HepG2 (cell line): ENCODE measurements around the gene TPX2. TPM values are rescaled to one million over a fixed set of nuclear protein-coding genes. Genes with fewer than 3 reads are reported as not detected.

Source experiments
- GATAD1 ChIP-seq: IDR thresholded peaks from 2 replicates; pipeline ENCODE4 v1.6.1; 2016; ENCODE audit warnings: missing genetic modification reagents, missing compliant biosample characterization
- GLI4 ChIP-seq: sonication (generic); formaldehyde crosslinking; IDR thresholded peaks from 2 replicates; pipeline ENCODE4 v1.5.1; 2020; ENCODE audit warnings: missing genetic modification reagents, mild to moderate bottlenecking, moderate library complexity, borderline replicate concordance
- HMG20A ChIP-seq: IDR thresholded peaks from 2 replicates; pipeline ENCODE4 v1.6.1; 2016; ENCODE audit warnings: borderline replicate concordance
- MTF1 ChIP-seq: sonication (generic); formaldehyde crosslinking; IDR thresholded peaks from 2 replicates; pipeline ENCODE4 v1.5.0; 2020; ENCODE audit warnings: missing genetic modification reagents
- RBM39 ChIP-seq: fragments of 200-400 bp; formaldehyde crosslinking; IDR thresholded peaks from one replicate; pipeline ENCODE4 v1.6.1; 2018; ENCODE audit warnings: antibody characterized with exemption, mild to moderate bottlenecking, low read depth, low read length; ENCODE audit not compliant: poor library complexity, severe bottlenecking
- RFX3 ChIP-seq: IDR thresholded peaks from 2 replicates; pipeline ENCODE4 v1.6.1; 2016; ENCODE audit warnings: missing biosample characterization, missing genetic modification reagents
- SNAPC4 ChIP-seq: sonication (generic); formaldehyde crosslinking; IDR thresholded peaks from 2 replicates; pipeline ENCODE4 v1.4.0; 2020; ENCODE audit warnings: mild to moderate bottlenecking, missing genetic modification reagents
- SOX13 ChIP-seq, 3 experiments: fragments of 450-650 bp in 1 of 3; sonication (generic) in 1 of 3; formaldehyde crosslinking in 1 of 3; IDR thresholded peaks in 2 of 3; conservative IDR thresholded peaks in 1 of 3; 2 replicates each; pipeline versions ENCODE4 v1.5.0 to v1.6.1; 2016 to 2020; ENCODE audit warnings: antibody characterized with exemption in 1 of 3, mild to moderate bottlenecking in 1 of 3, missing compliant biosample characterization in 1 of 3, missing genetic modification reagents in 1 of 3, moderate library complexity in 1 of 3
- ZNF142 ChIP-seq: sonication (generic); formaldehyde crosslinking; IDR thresholded peaks from 2 replicates; pipeline ENCODE4 v1.4.0; 2020; ENCODE audit warnings: missing genetic modification reagents
- ZNF558 ChIP-seq: sonication (generic); formaldehyde crosslinking; IDR thresholded peaks from 2 replicates; pipeline ENCODE4 v1.9.0; 2022; ENCODE audit warnings: mild to moderate bottlenecking, missing genetic modification reagents, borderline replicate concordance
- ZNF572 ChIP-seq: sonication (generic); formaldehyde crosslinking; IDR thresholded peaks from 2 replicates; pipeline ENCODE4 v1.5.1; 2020; ENCODE audit warnings: mild to moderate bottlenecking, missing genetic modification reagents
- ZNF709 ChIP-seq: sonication (generic); formaldehyde crosslinking; IDR thresholded peaks from 2 replicates; pipeline ENCODE4 v1.5.0; 2020; ENCODE audit warnings: mild to moderate bottlenecking, missing genetic modification reagents
- ZNF75D ChIP-seq: sonication (generic); formaldehyde crosslinking; IDR thresholded peaks from 2 replicates; pipeline ENCODE4 v1.8.1; 2023; ENCODE audit warnings: missing genetic modification reagents, mild to moderate bottlenecking, borderline replicate concordance
- ZNF780A ChIP-seq: sonication (generic); formaldehyde crosslinking; IDR thresholded peaks from 2 replicates; pipeline ENCODE4 v1.8.0; 2022; ENCODE audit warnings: mild to moderate bottlenecking, missing genetic modification reagents, moderate library complexity
- ZUFSP ChIP-seq: sonication (generic); formaldehyde crosslinking; IDR thresholded peaks from 2 replicates; pipeline ENCODE4 v1.9.0; 2021; ENCODE audit warnings: missing genetic modification reagents, mild to moderate bottlenecking, borderline replicate concordance
- polyA plus RNA-seq, 8 experiments: library from polyadenylated mRNA; depleted of rRNA in 3 of 8; stranded (reverse) in 7 of 8; unstranded in 1 of 8; fragments of >200 nt; fragmentation: Illumina TruSeq in 4 of 8; extraction: Trizol in 4 of 8; gene quantifications; 2 replicates each; pipeline versions ENCODE4 v1.2.1 to v1.2.3, GENCODE V29; 2011 to 2016; ENCODE audit warnings: low read depth in 4 of 8, missing spikeins in 1 of 8, mixed read lengths in 1 of 8; ENCODE audit not compliant: insufficient read depth in 1 of 8
- total RNA-seq, 5 experiments: library from RNA; depleted of rRNA; stranded (reverse); fragments of >200 nt; fragmentation: Illumina TruSeq; extraction: Trizol; gene quantifications; 2 replicates each; pipeline ENCODE4 v1.2.3, GENCODE V29; 2016; ENCODE audit warnings: low read depth in 1 of 5

The TPX2 gene
- total and polyA plus RNA-seq, 2 of the 13 experiments (the other 11 are each of a cell fraction or from before 2014, with no cell fraction given): 34.3 to 124 TPM

- TF ChIP-seq ZNF558 (CRISPR knock-in tag): no peak
- TF ChIP-seq ZNF75D: no peak
- no peak for TF ChIP-seq ZNF780A (CRISPR knock-in tag)
- TF ChIP-seq ZNF572 (CRISPR knock-in tag): no peak
- TF ChIP-seq ZNF709 (CRISPR knock-in tag): no peak
- no peak for TF ChIP-seq MTF1 (CRISPR knock-in tag)
- TF ChIP-seq ZNF142 (CRISPR knock-in tag): 0 out of 2 replicates have a peak, but pooled peaks have one; percentile 38
- no peak for TF ChIP-seq ZUFSP
- TF ChIP-seq RBM39: no peak
- TF ChIP-seq GATAD1: no peak
- no peak for TF ChIP-seq RFX3 (CRISPR knock-in tag)
- no peak for TF ChIP-seq SNAPC4 (CRISPR knock-in tag)
- no peak for TF ChIP-seq HMG20A (CRISPR knock-in tag)
- TF ChIP-seq GLI4 (CRISPR knock-in tag): 0 out of 2 replicates have a peak, but pooled peaks have one; percentile 43
- no peak for TF ChIP-seq SOX13 (IDR thresholded peaks at IDR 0.05)
- 0 out of 4 replicates have a peak, but pooled peaks of 1 of the 2 experiments have one; percentile 21 for TF ChIP-seq SOX13 (CRISPR knock-in tag; conservative IDR thresholded peaks at IDR 0.05 in 1 of 2, IDR thresholded peaks at IDR 0.05 in 1 of 2)
Measured at GRCh38 chr20:31699801-31700728, 39.0 kb upstream of the TPX2 start (continued).
